Activated naive CD8-positive, alpha-beta T cell treated with anti-CD3 and anti-CD28 coated beads for 36 hours (primary cell): Measurements from ENCODE around the gene TSPAN7. TPM values are rescaled to one million over a fixed set of nuclear protein-coding genes. Genes with fewer than 3 reads are reported as not detected.

Experiments used
- DNase-seq: peaks from one replicate; pipeline ENCODE4 v3.0.0; 2021
- H3K27ac Mint-ChIP-seq: one replicate; pipeline ENCODE4 v1.8.0; 2022; ENCODE audit warnings: mild to moderate bottlenecking, moderate library complexity, mixed read lengths
- H3K27me3 Mint-ChIP-seq: one replicate; pipeline ENCODE4 v1.8.0; 2022; ENCODE audit warnings: mild to moderate bottlenecking, mixed read lengths
- H3K36me3 Mint-ChIP-seq: one replicate; pipeline ENCODE4 v1.8.0; 2021; ENCODE audit warnings: mild to moderate bottlenecking, mixed read lengths
- H3K4me1 Mint-ChIP-seq: one replicate; pipeline ENCODE4 v1.8.0; 2021; ENCODE audit warnings: mixed read lengths
- H3K4me3 Mint-ChIP-seq: one replicate; pipeline ENCODE4 v1.8.0; 2022; ENCODE audit warnings: mild to moderate bottlenecking, moderate library complexity, mixed read lengths
- H3K9me3 Mint-ChIP-seq: one replicate; pipeline ENCODE4 v1.8.0; 2022; ENCODE audit warnings: mixed read lengths
- total RNA-seq, 2 experiments: library from RNA; stranded (reverse); gene quantifications; one replicate each; pipeline ENCODE4 v1.2.3, GENCODE V29; 2021

Gene TSPAN7
- total RNA-seq, 2 experiments from 2014 or later = 0.28 to 0.37 TPM

- Mint-ChIP-seq H3K9me3 (no peaks in the 10 kb centered on the region), H3K27ac (no peak overlapping the region), H3K36me3 (no peaks in the 10 kb centered on the region), H3K4me3 (no peak overlapping the region), H3K4me1 (peaks cover 2% of the 10 kb centered on the region), H3K27me3 (peaks cover 3% of the 10 kb centered on the region)
- DNase-seq = no peak
Measured at GRCh38 chrX:38649674-38650647, 88.6 kb downstream of the TSPAN7 start.

- Mint-ChIP-seq H3K9me3 (no peaks in the 10 kb centered on the region), H3K27ac (no peak overlapping the region), H3K4me3 (no peak overlapping the region), H3K27me3 (no peaks in the 10 kb centered on the region), H3K36me3 (no peaks in the 10 kb centered on the region), H3K4me1 (no peaks in the 10 kb centered on the region)
- no peak for DNase-seq
Measured at GRCh38 chrX:38651625-38652601, 90.6 kb downstream of the TSPAN7 start.

GRCh38 chrX:38652934-38653442 is 91.6 kb downstream of the TSPAN7 start:
- H3K9me3 Mint-ChIP-seq = no peaks in the 10 kb centered on the region
- no peaks in the 10 kb centered on the region for H3K4me1 Mint-ChIP-seq
- H3K27ac Mint-ChIP-seq = no peak overlapping the region
- DNase-seq = no peak
- no peaks in the 10 kb centered on the region for H3K36me3 Mint-ChIP-seq
- no peaks in the 10 kb centered on the region for H3K27me3 Mint-ChIP-seq
- no peak overlapping the region for H3K4me3 Mint-ChIP-seq

- no peak for DNase-seq
- Mint-ChIP-seq H3K27ac (no peak overlapping the region), H3K27me3 (no peaks in the 10 kb centered on the region), H3K9me3 (no peaks in the 10 kb centered on the region), H3K4me3 (no peak overlapping the region), H3K36me3 (no peaks in the 10 kb centered on the region), H3K4me1 (no peaks in the 10 kb centered on the region)
Measured at GRCh38 chrX:38654302-38654701, 93.0 kb downstream of the TSPAN7 start.

GRCh38 chrX:38656350-38656915 is 95.1 kb downstream of the TSPAN7 start:
- no peak overlapping the region for H3K4me3 Mint-ChIP-seq
- H3K4me1 Mint-ChIP-seq = no peaks in the 10 kb centered on the region
- no peak overlapping the region for H3K27ac Mint-ChIP-seq
- no peaks in the 10 kb centered on the region for H3K36me3 Mint-ChIP-seq
- H3K9me3 Mint-ChIP-seq = no peaks in the 10 kb centered on the region
- no peaks in the 10 kb centered on the region for H3K27me3 Mint-ChIP-seq
- DNase-seq = no peak

- H3K4me3 Mint-ChIP-seq = no peak overlapping the region
- DNase-seq = no peak
- H3K36me3 Mint-ChIP-seq = no peaks in the 10 kb centered on the region
- no peaks in the 10 kb centered on the region for H3K4me1 Mint-ChIP-seq
- no peaks in the 10 kb centered on the region for H3K9me3 Mint-ChIP-seq
- H3K27ac Mint-ChIP-seq = no peak overlapping the region
- H3K27me3 Mint-ChIP-seq = no peaks in the 10 kb centered on the region
Measured at GRCh38 chrX:38657562-38657961, 96.2 kb downstream of the TSPAN7 start.

GRCh38 chrX:38660395-38661102 is 99.2 kb downstream of the TSPAN7 start:
- Mint-ChIP-seq H3K4me1 (no peaks in the 10 kb centered on the region), H3K36me3 (no peaks in the 10 kb centered on the region), H3K4me3 (no peak overlapping the region), H3K9me3 (no peaks in the 10 kb centered on the region), H3K27ac (no peak overlapping the region), H3K27me3 (no peaks in the 10 kb centered on the region)
- DNase-seq = no peak

GRCh38 chrX:38661103-38661441 is 99.7 kb downstream of the TSPAN7 start:
- Mint-ChIP-seq H3K36me3 (no peaks in the 10 kb centered on the region), H3K27ac (no peak overlapping the region), H3K27me3 (peaks cover 3% of the 10 kb centered on the region), H3K9me3 (no peaks in the 10 kb centered on the region), H3K4me3 (no peak overlapping the region), H3K4me1 (no peaks in the 10 kb centered on the region)
- no peak for DNase-seq

GRCh38 chrX:38661561-38661960 is 100.2 kb downstream of the TSPAN7 start:
- Mint-ChIP-seq H3K4me1 (no peaks in the 10 kb centered on the region), H3K9me3 (no peaks in the 10 kb centered on the region), H3K27ac (no peak overlapping the region), H3K36me3 (no peaks in the 10 kb centered on the region), H3K27me3 (peaks cover 3% of the 10 kb centered on the region), H3K4me3 (no peak overlapping the region)
- DNase-seq = no peak

GRCh38 chrX:38662640-38663039 is 101.3 kb downstream of the TSPAN7 start:
- no peaks in the 10 kb centered on the region for H3K9me3 Mint-ChIP-seq
- H3K4me3 Mint-ChIP-seq = no peak overlapping the region
- no peaks in the 10 kb centered on the region for H3K4me1 Mint-ChIP-seq
- no peak overlapping the region for H3K27ac Mint-ChIP-seq
- H3K36me3 Mint-ChIP-seq = no peaks in the 10 kb centered on the region
- no peak for DNase-seq
- H3K27me3 Mint-ChIP-seq = peaks cover 3% of the 10 kb centered on the region

GRCh38 chrX:38664285-38664684 is 102.9 kb downstream of the TSPAN7 start:
- peaks cover 3% of the 10 kb centered on the region for H3K27me3 Mint-ChIP-seq
- no peak overlapping the region for H3K27ac Mint-ChIP-seq
- H3K9me3 Mint-ChIP-seq = no peaks in the 10 kb centered on the region
- H3K4me3 Mint-ChIP-seq = no peak overlapping the region
- H3K36me3 Mint-ChIP-seq = no peaks in the 10 kb centered on the region
- no peak for DNase-seq
- no peaks in the 10 kb centered on the region for H3K4me1 Mint-ChIP-seq

- H3K27ac Mint-ChIP-seq = no peak overlapping the region
- DNase-seq = no peak
Measured at GRCh38 chrX:38666909-38667308, 105.6 kb downstream of the TSPAN7 start.

GRCh38 chrX:38668771-38669170 is 107.4 kb downstream of the TSPAN7 start:
- H3K4me3 Mint-ChIP-seq = no peak overlapping the region
- DNase-seq = no peak
- no peaks in the 10 kb centered on the region for H3K4me1 Mint-ChIP-seq
- H3K36me3 Mint-ChIP-seq = no peaks in the 10 kb centered on the region
- H3K27me3 Mint-ChIP-seq = peaks cover 3% of the 10 kb centered on the region
- H3K27ac Mint-ChIP-seq = no peak overlapping the region
- no peaks in the 10 kb centered on the region for H3K9me3 Mint-ChIP-seq

More at GRCh38 chrX:38666909-38667308, 105.6 kb downstream of the TSPAN7 start:
- Mint-ChIP-seq H3K9me3 (no peaks in the 10 kb centered on the region), H3K36me3 (no peaks in the 10 kb centered on the region), H3K27me3 (peaks cover 3% of the 10 kb centered on the region), H3K4me1 (no peaks in the 10 kb centered on the region), H3K4me3 (no peak overlapping the region)

GRCh38 chrX:38669428-38669827 is 108.1 kb downstream of the TSPAN7 start:
- no peaks in the 10 kb centered on the region for H3K4me1 Mint-ChIP-seq
- peaks cover 3% of the 10 kb centered on the region for H3K27me3 Mint-ChIP-seq
- no peak overlapping the region for H3K4me3 Mint-ChIP-seq
- H3K36me3 Mint-ChIP-seq = no peaks in the 10 kb centered on the region
- no peak overlapping the region for H3K27ac Mint-ChIP-seq
- no peak for DNase-seq
- H3K9me3 Mint-ChIP-seq = no peaks in the 10 kb centered on the region
